GM12874 (cell line): ENCODE data around the gene DCTD.

Source experiments
- TF ChIP-seq, protein P1 (sequence below): IDR thresholded peaks from 2 replicates; pipeline ENCODE4 v1.5.1; 2011; ENCODE audit warnings: low read depth, mild to moderate bottlenecking, control low read depth, low read length, moderate library complexity; ENCODE audit not compliant: insufficient read depth

DCTD gene

DNA sequence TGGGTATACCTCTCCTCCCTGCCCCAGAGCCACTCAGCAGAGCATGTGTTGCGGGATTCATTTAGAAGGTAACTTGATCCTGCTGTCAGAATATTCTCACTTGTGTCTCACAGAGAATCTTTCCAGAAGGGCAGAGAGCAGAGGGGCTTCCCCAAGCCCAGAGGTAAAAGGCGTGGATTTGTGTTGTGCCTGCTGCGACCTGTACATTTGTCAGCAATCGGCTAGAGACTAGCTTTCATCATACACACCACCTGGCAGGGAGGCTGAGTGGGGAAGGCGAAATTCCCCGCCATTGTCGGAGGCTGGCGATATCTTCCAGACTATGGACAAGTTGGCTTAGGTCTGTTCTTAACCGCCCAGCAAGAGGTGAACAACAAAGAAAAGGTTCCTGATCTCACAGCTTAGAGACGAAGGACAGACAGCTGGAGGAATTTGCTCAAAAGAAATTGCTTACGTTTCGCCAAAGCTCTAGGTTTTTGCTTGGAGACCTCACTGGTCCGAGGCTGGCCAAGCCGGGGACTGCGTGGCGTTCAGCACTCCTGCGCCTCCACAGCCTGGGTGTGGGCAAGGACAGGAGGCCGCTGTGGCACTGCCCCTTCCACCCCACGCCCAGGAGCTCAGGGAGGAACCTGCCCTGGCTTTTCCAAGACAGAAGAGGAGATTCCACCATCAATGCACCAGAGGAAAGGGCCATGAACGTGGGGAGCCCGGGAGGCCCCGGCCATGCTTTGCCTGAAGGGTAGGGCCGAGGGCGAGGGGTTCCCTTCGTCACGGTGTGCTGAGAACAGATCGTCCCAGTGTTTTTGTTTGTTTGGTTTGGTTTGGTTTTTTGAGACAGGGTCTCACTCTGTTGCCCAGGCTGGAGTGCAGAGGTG lies 69.4 kb downstream of the DCTD start:
- TF ChIP-seq, protein P1, sequence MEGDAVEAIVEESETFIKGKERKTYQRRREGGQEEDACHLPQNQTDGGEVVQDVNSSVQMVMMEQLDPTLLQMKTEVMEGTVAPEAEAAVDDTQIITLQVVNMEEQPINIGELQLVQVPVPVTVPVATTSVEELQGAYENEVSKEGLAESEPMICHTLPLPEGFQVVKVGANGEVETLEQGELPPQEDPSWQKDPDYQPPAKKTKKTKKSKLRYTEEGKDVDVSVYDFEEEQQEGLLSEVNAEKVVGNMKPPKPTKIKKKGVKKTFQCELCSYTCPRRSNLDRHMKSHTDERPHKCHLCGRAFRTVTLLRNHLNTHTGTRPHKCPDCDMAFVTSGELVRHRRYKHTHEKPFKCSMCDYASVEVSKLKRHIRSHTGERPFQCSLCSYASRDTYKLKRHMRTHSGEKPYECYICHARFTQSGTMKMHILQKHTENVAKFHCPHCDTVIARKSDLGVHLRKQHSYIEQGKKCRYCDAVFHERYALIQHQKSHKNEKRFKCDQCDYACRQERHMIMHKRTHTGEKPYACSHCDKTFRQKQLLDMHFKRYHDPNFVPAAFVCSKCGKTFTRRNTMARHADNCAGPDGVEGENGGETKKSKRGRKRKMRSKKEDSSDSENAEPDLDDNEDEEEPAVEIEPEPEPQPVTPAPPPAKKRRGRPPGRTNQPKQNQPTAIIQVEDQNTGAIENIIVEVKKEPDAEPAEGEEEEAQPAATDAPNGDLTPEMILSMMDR, result no peak

DNA sequence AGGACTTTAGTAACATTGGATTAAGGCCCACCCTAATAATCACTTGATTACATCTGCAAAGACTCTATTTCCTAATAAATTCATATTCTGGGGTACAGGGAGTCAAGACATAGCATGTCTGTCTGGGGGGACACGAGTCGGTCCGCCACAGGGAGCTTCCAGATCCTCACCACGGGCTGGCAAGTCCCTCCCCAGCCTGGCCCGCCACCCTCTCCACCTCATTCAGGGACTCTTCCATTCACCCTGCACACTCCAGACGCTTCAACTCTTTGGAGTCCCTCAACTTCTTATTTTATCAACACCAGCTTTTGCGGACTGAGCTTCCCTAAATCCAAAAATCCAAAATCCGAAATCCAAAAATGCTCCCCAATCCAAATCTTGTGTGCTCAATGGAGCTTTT lies 71.2 kb downstream of the DCTD start:
- TF ChIP-seq, protein P1, result no peak

DNA sequence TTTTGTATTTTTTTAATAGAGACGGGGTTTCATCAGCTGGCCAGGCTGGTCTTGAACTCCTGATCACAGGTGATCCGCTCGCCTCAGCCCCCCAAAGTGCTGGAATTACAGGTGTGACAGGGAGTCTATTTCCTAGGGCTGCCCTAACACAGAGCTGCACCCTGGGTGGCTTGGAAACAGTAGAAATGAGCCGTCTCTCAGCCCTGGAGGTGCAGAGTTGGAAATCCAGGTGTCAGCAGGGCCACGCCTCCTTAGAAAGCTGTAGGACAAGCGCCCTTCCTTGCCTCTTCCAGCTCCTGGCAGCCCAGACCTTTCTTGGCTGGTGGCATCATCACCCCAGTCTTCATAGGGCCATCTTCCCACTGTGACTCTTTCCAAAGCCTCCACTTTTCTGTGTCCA lies 71.6 kb downstream of the DCTD start:
- TF ChIP-seq, protein P1, result no peak

DNA sequence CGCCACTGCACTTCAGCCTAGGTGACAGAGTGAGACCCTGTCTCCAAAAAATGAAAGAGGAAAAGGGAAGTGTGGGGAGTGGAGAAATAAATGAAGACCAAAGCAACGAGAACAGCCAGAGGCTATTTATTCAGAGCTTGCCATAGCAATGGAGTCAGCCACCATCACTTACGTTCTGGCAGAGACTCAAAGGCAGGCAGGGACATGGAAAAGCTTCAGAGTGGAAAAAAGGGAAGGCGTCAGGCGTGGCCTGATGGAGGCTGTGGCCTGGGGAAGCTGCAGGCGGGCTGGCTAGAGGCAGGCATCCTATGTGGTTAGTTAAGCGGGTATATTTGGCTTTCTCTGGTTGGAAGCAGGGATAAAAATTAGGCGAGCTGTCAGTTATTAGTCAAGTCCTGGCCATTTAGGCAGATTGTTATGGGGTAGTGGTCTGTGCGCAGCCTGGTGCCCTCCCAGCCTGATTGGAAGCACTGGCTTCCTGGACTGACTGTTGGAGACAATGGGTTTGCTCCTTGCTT lies 73.3 kb downstream of the DCTD start:
- TF ChIP-seq, protein P1, result no peak

DNA sequence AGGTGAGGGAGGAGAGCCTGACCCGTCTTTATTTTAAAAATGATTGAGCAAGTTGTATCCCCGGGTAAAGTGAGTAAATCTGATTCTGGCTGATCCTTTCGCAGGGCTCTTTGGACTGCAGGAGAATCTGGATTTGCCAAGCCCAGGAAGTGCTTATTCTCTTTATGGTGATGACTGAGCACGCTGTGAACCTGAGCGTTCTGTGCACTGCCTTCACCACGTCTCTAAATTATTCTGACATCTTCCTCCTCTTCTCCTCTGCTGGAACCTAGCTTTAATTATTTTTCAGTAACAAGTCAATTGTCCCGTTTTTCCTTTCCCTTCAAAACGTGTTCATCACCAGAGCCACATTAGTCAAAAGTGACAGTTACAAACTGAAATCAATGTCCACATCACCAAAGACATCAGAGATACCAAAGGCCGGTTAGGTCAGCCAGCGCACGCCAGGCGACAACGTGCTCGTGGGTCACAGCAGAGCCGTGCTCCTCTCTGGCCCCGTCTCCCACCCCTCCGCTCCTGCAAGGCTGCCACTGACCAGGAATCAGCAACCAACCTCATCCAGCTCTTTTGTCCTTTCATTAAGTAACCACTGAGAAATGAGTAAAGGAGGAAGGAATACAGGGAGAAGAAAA lies 74.3 kb downstream of the DCTD start:
- TF ChIP-seq, protein P1, result no peak

DNA sequence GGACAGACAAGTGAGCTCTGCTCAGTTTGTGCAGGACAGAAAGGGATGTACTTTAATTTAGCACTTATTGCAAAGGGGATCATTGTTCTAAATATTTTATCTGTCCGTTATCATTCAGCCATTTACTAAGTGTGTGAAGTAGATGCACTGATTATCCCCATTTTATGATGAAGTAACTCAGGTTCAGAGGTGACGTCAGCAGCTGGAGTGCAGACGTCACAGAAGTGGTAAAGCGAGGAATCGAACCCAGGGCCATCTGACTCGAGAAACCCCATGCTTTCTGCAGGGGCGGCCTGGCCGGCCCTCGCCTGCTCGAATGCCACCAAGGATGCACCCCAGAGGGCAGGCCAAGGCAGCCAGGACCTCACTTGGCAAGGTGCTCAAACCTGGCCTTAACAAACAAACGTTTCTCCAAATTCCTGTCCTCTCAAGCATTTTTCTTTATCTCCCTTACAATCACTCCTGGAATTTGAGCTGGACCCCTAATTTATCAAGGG lies 75.0 kb downstream of the DCTD start:
- TF ChIP-seq, protein P1, result no peak

DNA sequence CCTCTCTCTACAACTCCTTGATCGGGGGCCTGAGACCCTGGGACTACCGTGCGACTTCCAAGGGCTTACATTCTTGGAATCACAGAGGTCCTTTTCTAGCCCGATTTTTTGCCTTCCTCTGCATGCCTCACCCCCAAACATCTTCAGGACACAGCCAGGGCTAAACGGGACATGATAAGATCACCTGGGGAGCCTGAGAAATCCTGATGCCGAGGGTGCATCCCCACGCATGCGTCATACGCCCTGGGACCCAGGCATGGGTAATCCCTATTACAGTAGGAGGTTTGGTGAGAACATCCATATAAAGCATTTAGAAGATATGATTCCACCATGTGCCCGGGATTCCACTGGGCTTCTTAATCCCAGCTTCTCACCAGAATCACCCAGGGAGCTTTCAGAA lies 77.1 kb downstream of the DCTD start:
- TF ChIP-seq, protein P1, result no peak
